H1 (cell line): ENCODE results near the gene CISD1. TPM values are rescaled to one million over a fixed set of nuclear protein-coding genes. Genes with fewer than 3 reads are reported as not detected.

Experiments
- FOSL1 ChIP-seq: IDR thresholded peaks from 2 replicates; pipeline ENCODE4 v1.6.1; 2011; ENCODE audit warnings: mild to moderate bottlenecking, low read depth, low read length, moderate library complexity; ENCODE audit not compliant: insufficient read depth
- polyA plus RNA-seq, 7 experiments: library from polyadenylated mRNA; depleted of rRNA in 3 of 7; stranded (reverse) in 5 of 7; unstranded in 2 of 7; fragments of >200 nt in 5 of 7; fragments of 200-250 nt in 2 of 7; gene quantifications; 1 replicate in 5 of 7; 2 replicates in 1 of 7; 4 replicates in 1 of 7; pipeline versions ENCODE4 v1.2.1 to v1.2.3, GENCODE V29; 2011 to 2013; ENCODE audit warnings: missing spikeins in 2 of 7, mixed read lengths in 2 of 7
- total RNA-seq: library from RNA; stranded (reverse); fragmentation: NEBNext Ultra II Directional; extraction: Animal tissue kit (Norgen Biotek cat#: 25700); gene quantifications from 2 replicates; pipeline ENCODE4 v1.2.1, GENCODE V29; 2021

CISD1 gene
- total and polyA plus RNA-seq, 2 of the 8 experiments (the other 6 are each of a cell fraction or from before 2014, with no cell fraction given), result 22.6 to 43.2 TPM

- TF ChIP-seq FOSL1, result no peak
Measured at GRCh38 chr10:58328233-58328632, 59.3 kb downstream of the CISD1 start (continued).
